ENCODE measurements around the gene GPR176. TPM values are rescaled to one million over a fixed set of nuclear protein-coding genes. Genes with fewer than 3 reads are reported as not detected.

Gene GPR176
- polyA plus RNA-seq, 1 of the 3 experiments (the other 2 are of a cell fraction): 21.9 TPM

- TF ChIP-seq, protein P1, sequence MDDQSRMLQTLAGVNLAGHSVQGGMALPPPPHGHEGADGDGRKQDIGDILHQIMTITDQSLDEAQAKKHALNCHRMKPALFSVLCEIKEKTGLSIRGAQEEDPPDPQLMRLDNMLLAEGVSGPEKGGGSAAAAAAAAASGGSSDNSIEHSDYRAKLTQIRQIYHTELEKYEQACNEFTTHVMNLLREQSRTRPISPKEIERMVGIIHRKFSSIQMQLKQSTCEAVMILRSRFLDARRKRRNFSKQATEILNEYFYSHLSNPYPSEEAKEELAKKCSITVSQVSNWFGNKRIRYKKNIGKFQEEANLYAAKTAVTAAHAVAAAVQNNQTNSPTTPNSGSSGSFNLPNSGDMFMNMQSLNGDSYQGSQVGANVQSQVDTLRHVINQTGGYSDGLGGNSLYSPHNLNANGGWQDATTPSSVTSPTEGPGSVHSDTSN (IDR thresholded peaks at IDR 0.05): peak; percentile 81
- TF ChIP-seq EZH2phosphoT487 (IDR thresholded peaks at IDR 0.05; ENCODE audit: borderline replicate concordance, low read depth) (no peak), GATA2 (CRISPR knock-in tag; IDR thresholded peaks at IDR 0.05) (no peak), CHD2 (IDR thresholded peaks at IDR 0.05; ENCODE audit: low read length, partially characterized antibody) (no peak), NFIC (IDR thresholded peaks at IDR 0.05; ENCODE audit: borderline replicate concordance) (peak; percentile 55), FOXJ3 (CRISPR knock-in tag; IDR thresholded peaks at IDR 0.05) (no peak), SIN3A (IDR thresholded peaks at IDR 0.05; ENCODE audit: borderline replicate concordance, low read depth, low read length) (no peak)
- TF ChIP-seq, protein P2, sequence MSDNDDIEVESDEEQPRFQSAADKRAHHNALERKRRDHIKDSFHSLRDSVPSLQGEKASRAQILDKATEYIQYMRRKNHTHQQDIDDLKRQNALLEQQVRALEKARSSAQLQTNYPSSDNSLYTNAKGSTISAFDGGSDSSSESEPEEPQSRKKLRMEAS (IDR thresholded peaks at IDR 0.05; ENCODE audit: low read depth): no peak
Observed at GRCh38 chr15:39944726-39945125, 24.7 kb upstream of the GPR176 start (continued).

DNA sequence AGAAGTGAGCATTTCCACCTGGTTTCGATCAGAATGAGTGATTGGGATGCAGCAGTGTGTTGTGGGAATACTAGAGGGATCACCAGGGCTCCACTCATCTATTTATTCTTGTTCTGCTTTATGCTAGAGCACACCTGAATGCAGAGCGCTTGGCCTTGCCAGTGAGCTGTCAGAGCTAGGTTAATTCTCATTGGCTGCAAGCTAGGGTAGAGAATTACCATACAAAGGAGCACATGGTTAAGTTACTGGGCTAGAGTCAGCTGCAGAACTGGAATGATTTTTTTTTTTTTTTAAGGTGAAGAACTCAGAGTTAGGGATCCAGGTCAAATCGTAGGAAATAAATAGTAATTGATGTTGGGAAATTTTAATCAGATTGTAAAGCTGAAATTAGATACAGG lies 22.7 kb upstream of the GPR176 start:
- H3K27ac ChIP-seq (ENCODE audit: low read depth in 2 of 2, low read length in 1 of 2): peak overlapping the region in 1 of 2 experiments; percentile 60
- DNase-seq: no peak
- H3K9me2 ChIP-seq: no peaks in the 10 kb centered on the region
- peaks cover 54% of the 10 kb centered on the region for H3K79me2 ChIP-seq (ENCODE audit: insufficient read depth)
- H2AFZ ChIP-seq (ENCODE audit: low read depth): no peak overlapping the region
- H3F3A ChIP-seq (replicated peaks; ENCODE audit: insufficient read depth): peaks cover 44% of the 10 kb centered on the region
- POLR2A ChIA-PET: no interaction called here
- H3K4me1 ChIP-seq (ENCODE audit: control insufficient read depth in 1 of 2, insufficient read depth in 2 of 2, low read depth in 1 of 2, low read length in 1 of 2): peaks cover 0 to 20% of the 10 kb centered on the region in 2 experiments; a peak in 3 of 4 replicates
- H3K9ac ChIP-seq: no peak overlapping the region
- H4K20me1 ChIP-seq (ENCODE audit: insufficient read depth): no peaks in the 10 kb centered on the region
- CTCF ChIA-PET: interaction anchor here (0.7 to 1.4 kb wide), 2 partner anchors 8 to 19 kb away, joined by 3 to 4 read pairs; partner anchors contain the start of gene EIF2AK4
- 96% methylated on average over 3 of the region's 3 CpGs for WGBS (ENCODE audit: low lambda C conversion rate)
- 0 out of 2 replicates have a peak overlapping the region, but pooled peaks have one; percentile 39 for H3K4me2 ChIP-seq
- TF ChIP-seq SMC3 (IDR thresholded peaks at IDR 0.05; ENCODE audit: low read depth, low read length) (no peak), FOXM1 (IDR thresholded peaks at IDR 0.05; ENCODE audit: low read depth) (no peak), POLR2AphosphoS5 (IDR thresholded peaks at IDR 0.05; ENCODE audit: low read depth, low read length) (peak; percentile 5; the same call in 1 of the 2 replicates), TEAD4 (IDR thresholded peaks at IDR 0.05; ENCODE audit: borderline replicate concordance, insufficient read depth) (no peak), MEF2A (IDR thresholded peaks at IDR 0.05; ENCODE audit: borderline replicate concordance, low read depth) (no peak)
- H3K4me3 ChIP-seq (ENCODE audit: low read depth in 2 of 2, low read length in 1 of 2): no peak overlapping the region
- H3K36me3 ChIP-seq (replicated peaks in 1 of 2; ENCODE audit: control insufficient read depth in 1 of 2, insufficient read depth in 2 of 2, low read length in 1 of 2): peaks cover 64 to 74% of the 10 kb centered on the region in 2 experiments
- no peaks in the 10 kb centered on the region for H3K9me3 ChIP-seq
- no peaks in the 10 kb centered on the region for H3K27me3 ChIP-seq (ENCODE audit: insufficient read depth)

- Histone ChIP-seq H3K9ac (no peak overlapping the region), H2AFZ (ENCODE audit: low read depth) (no peak overlapping the region), H4K20me1 (ENCODE audit: insufficient read depth) (no peaks in the 10 kb centered on the region), H3K4me1 (ENCODE audit: control insufficient read depth in 1 of 2, insufficient read depth in 2 of 2, low read depth in 1 of 2, low read length in 1 of 2) (peaks cover 0 to 23% of the 10 kb centered on the region in 2 experiments; a peak in 3 of 4 replicates), H3K27ac (ENCODE audit: low read depth in 2 of 2, low read length in 1 of 2) (peak overlapping the region in 1 of 2 experiments; percentile 60; a peak in 3 of 4 replicates), H3K4me3 (ENCODE audit: low read depth in 2 of 2, low read length in 1 of 2) (no peak overlapping the region), H3K9me2 (no peaks in the 10 kb centered on the region), H3K36me3 (replicated peaks in 1 of 2; ENCODE audit: control insufficient read depth in 1 of 2, insufficient read depth in 2 of 2, low read length in 1 of 2) (peaks cover 60 to 71% of the 10 kb centered on the region in 2 experiments), H3K9me3 (no peaks in the 10 kb centered on the region), H3K27me3 (ENCODE audit: insufficient read depth) (no peaks in the 10 kb centered on the region), H3K4me2 (0 out of 2 replicates have a peak overlapping the region, but pooled peaks have one; percentile 39), H3F3A (replicated peaks; ENCODE audit: insufficient read depth) (peaks cover 48% of the 10 kb centered on the region), H3K79me2 (ENCODE audit: insufficient read depth) (peaks cover 57% of the 10 kb centered on the region)
- 32% methylated on average over 3 of the region's 3 CpGs for WGBS (ENCODE audit: low lambda C conversion rate)
- ChIA-PET CTCF (interaction anchor here (0.7 to 1.4 kb wide), 2 partner anchors 8 to 19 kb away, joined by 3 to 4 read pairs; partner anchors contain the start of gene EIF2AK4), POLR2A (no interaction called here)
- no peak for DNase-seq
- TF ChIP-seq EP300 (IDR thresholded peaks at IDR 0.05; ENCODE audit: borderline replicate concordance in 1 of 2, low read depth in 1 of 2, low read length in 1 of 2) (no peak), SMC3 (IDR thresholded peaks at IDR 0.05; ENCODE audit: low read depth, low read length) (no peak), TCF12 (IDR thresholded peaks at IDR 0.05) (peak; percentile 45; the same call in 1 of the 2 replicates), REST (IDR thresholded peaks at IDR 0.05; ENCODE audit: low read depth, low read length) (no peak), EZH2phosphoT487 (IDR thresholded peaks at IDR 0.05; ENCODE audit: borderline replicate concordance, low read depth) (no peak)
- TF ChIP-seq, protein P2 (IDR thresholded peaks at IDR 0.05; ENCODE audit: low read depth): no peak
- TF ChIP-seq, protein P3, sequence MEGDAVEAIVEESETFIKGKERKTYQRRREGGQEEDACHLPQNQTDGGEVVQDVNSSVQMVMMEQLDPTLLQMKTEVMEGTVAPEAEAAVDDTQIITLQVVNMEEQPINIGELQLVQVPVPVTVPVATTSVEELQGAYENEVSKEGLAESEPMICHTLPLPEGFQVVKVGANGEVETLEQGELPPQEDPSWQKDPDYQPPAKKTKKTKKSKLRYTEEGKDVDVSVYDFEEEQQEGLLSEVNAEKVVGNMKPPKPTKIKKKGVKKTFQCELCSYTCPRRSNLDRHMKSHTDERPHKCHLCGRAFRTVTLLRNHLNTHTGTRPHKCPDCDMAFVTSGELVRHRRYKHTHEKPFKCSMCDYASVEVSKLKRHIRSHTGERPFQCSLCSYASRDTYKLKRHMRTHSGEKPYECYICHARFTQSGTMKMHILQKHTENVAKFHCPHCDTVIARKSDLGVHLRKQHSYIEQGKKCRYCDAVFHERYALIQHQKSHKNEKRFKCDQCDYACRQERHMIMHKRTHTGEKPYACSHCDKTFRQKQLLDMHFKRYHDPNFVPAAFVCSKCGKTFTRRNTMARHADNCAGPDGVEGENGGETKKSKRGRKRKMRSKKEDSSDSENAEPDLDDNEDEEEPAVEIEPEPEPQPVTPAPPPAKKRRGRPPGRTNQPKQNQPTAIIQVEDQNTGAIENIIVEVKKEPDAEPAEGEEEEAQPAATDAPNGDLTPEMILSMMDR (IDR thresholded peaks at IDR 0.05): no peak
Observed at GRCh38 chr15:39942101-39942752, 22.2 kb upstream of the GPR176 start.

All from SK-N-SH (cell line).